HEK293 (cell line): ENCODE measurements around the gene SLC13A3.

Source experiments
- GLIS2 ChIP-seq: fragments of 450-650 bp; formaldehyde crosslinking; IDR thresholded peaks from 2 replicates; pipeline ENCODE4 v1.5.1; 2016; ENCODE audit warnings: missing biosample characterization, missing genetic modification characterization
- HOXD13 ChIP-seq: sonication (generic); formaldehyde crosslinking; IDR thresholded peaks from 2 replicates; pipeline ENCODE4 v1.8.0; 2022; ENCODE audit warnings: missing genetic modification reagents, borderline replicate concordance
- IKZF3 ChIP-seq: fragments of 450-650 bp; IDR thresholded peaks from 2 replicates; pipeline ENCODE4 v1.5.0; 2018; ENCODE audit warnings: missing biosample characterization, mild to moderate bottlenecking, missing genetic modification characterization, moderate library complexity
- KLF8 ChIP-seq: fragments of 450-650 bp; formaldehyde crosslinking; IDR thresholded peaks from 2 replicates; pipeline ENCODE4 v1.5.1; 2016; ENCODE audit warnings: missing biosample characterization, missing genetic modification characterization
- OVOL3 ChIP-seq: fragments of 450-650 bp; formaldehyde crosslinking; IDR thresholded peaks from 2 replicates; pipeline ENCODE4 v1.5.1; 2016; ENCODE audit warnings: missing biosample characterization, missing genetic modification characterization
- PATZ1 ChIP-seq: fragments of 450-650 bp; formaldehyde crosslinking; IDR thresholded peaks from 2 replicates; pipeline ENCODE4 v1.5.1; 2016; ENCODE audit warnings: missing biosample characterization, missing genetic modification characterization
- REPIN1 ChIP-seq: fragments of 450-650 bp; formaldehyde crosslinking; IDR thresholded peaks from 2 replicates; pipeline ENCODE4 v1.5.1; 2017; ENCODE audit warnings: missing biosample characterization, missing genetic modification characterization, low read depth
- SETDB1 ChIP-seq: IDR thresholded peaks from one replicate; pipeline ENCODE4 v1.6.1; 2017; ENCODE audit warnings: mild to moderate bottlenecking, low read length, moderate library complexity, mixed read lengths; ENCODE audit not compliant: insufficient read length
- SP2 ChIP-seq: fragments of 450-650 bp; formaldehyde crosslinking; IDR thresholded peaks from 2 replicates; pipeline ENCODE4 v1.5.1; 2016; ENCODE audit warnings: missing biosample characterization, missing genetic modification characterization
- ZBTB48 ChIP-seq: fragments of 450-650 bp; formaldehyde crosslinking; IDR thresholded peaks from 2 replicates; pipeline ENCODE4 v1.5.1; 2016; ENCODE audit warnings: missing biosample characterization, missing genetic modification characterization
- ZIC2 ChIP-seq: fragments of 450-650 bp; formaldehyde crosslinking; IDR thresholded peaks from 2 replicates; pipeline ENCODE4 v1.5.1; 2016; ENCODE audit warnings: missing biosample characterization, missing genetic modification characterization
- ZNF146 ChIP-seq: fragments of 450-650 bp; formaldehyde crosslinking; IDR thresholded peaks from 2 replicates; pipeline ENCODE4 v1.5.1; 2016; ENCODE audit warnings: missing biosample characterization, missing genetic modification characterization
- ZNF148 ChIP-seq: fragments of 450-650 bp; formaldehyde crosslinking; IDR thresholded peaks from 2 replicates; pipeline ENCODE4 v1.5.0; 2017; ENCODE audit warnings: missing biosample characterization, missing genetic modification characterization, borderline replicate concordance
- ZNF266 ChIP-seq: fragments of 450-650 bp; formaldehyde crosslinking; IDR thresholded peaks from 2 replicates; pipeline ENCODE4 v1.5.1; 2016; ENCODE audit warnings: missing biosample characterization, missing genetic modification characterization, low read depth
- ZNF274 ChIP-seq, 2 experiments: fragments of 200-500 bp in 1 of 2; fragments of 450-650 bp in 1 of 2; sonication (Bioruptor generic) in 1 of 2; formaldehyde crosslinking in 1 of 2; IDR thresholded peaks; 2 replicates each; pipeline versions ENCODE4 v1.5.1 to v1.6.1; 2014 to 2016; ENCODE audit warnings: borderline replicate concordance in 1 of 2, inconsistent platforms in 1 of 2, low read length in 1 of 2, missing biosample characterization in 1 of 2, missing genetic modification characterization in 1 of 2
- ZNF366 ChIP-seq: fragments of 450-650 bp; formaldehyde crosslinking; conservative IDR thresholded peaks from 2 replicates; pipeline ENCODE4 v1.5.1; 2016; ENCODE audit warnings: missing biosample characterization, missing genetic modification characterization
- ZNF37A ChIP-seq: fragments of 450-650 bp; IDR thresholded peaks from 2 replicates; pipeline ENCODE4 v1.5.1; 2018; ENCODE audit warnings: missing biosample characterization, missing genetic modification characterization
- ZNF398 ChIP-seq: fragments of 450-650 bp; formaldehyde crosslinking; IDR thresholded peaks from 2 replicates; pipeline ENCODE4 v1.5.1; 2017; ENCODE audit warnings: missing biosample characterization, missing genetic modification characterization
- ZNF560 ChIP-seq: fragments of 450-650 bp; formaldehyde crosslinking; IDR thresholded peaks from 2 replicates; pipeline ENCODE4 v1.5.1; 2017; ENCODE audit warnings: missing biosample characterization, missing genetic modification characterization, borderline replicate concordance
- ZNF561 ChIP-seq: fragments of 450-650 bp; IDR thresholded peaks from 2 replicates; pipeline ENCODE4 v1.5.1; 2018; ENCODE audit warnings: missing biosample characterization, missing genetic modification characterization, borderline replicate concordance
- ZNF596 ChIP-seq: fragments of 450-650 bp; IDR thresholded peaks from 2 replicates; pipeline ENCODE4 v1.5.0; 2018; ENCODE audit warnings: missing biosample characterization, mild to moderate bottlenecking, missing genetic modification characterization, moderate library complexity
- ZNF658 ChIP-seq: fragments of 450-650 bp; formaldehyde crosslinking; IDR thresholded peaks from 2 replicates; pipeline ENCODE4; 2016; ENCODE audit warnings: missing biosample characterization, missing genetic modification characterization
- ZNF660 ChIP-seq: fragments of 450-650 bp; IDR thresholded peaks from 2 replicates; pipeline ENCODE4 v1.5.1; 2018; ENCODE audit warnings: missing biosample characterization, mild to moderate bottlenecking, missing genetic modification characterization
- ZNF76 ChIP-seq: fragments of 450-650 bp; formaldehyde crosslinking; IDR thresholded peaks from 2 replicates; pipeline ENCODE4; 2016; ENCODE audit warnings: low read depth, missing biosample characterization, missing genetic modification characterization, borderline replicate concordance
- ZSCAN23 ChIP-seq: fragments of 450-650 bp; formaldehyde crosslinking; IDR thresholded peaks from 2 replicates; pipeline ENCODE4 v1.5.1; 2016; ENCODE audit warnings: missing biosample characterization, missing genetic modification characterization
- TF ChIP-seq, protein P1 (sequence below): IDR thresholded peaks from 2 replicates; pipeline ENCODE4 v1.6.1; 2011; ENCODE audit warnings: mild to moderate bottlenecking, low read depth, low read length, borderline replicate concordance
- TF ChIP-seq, protein P2 (sequence below): fragments of 450-650 bp; formaldehyde crosslinking; IDR thresholded peaks from 2 replicates; pipeline ENCODE4 v1.5.1; 2017; ENCODE audit warnings: missing biosample characterization, missing genetic modification characterization
- TF ChIP-seq, protein P3 (sequence below): fragments of 450-650 bp; formaldehyde crosslinking; IDR thresholded peaks from 2 replicates; pipeline ENCODE4 v1.5.1; 2016; ENCODE audit warnings: missing biosample characterization, missing genetic modification characterization, low read depth

The SLC13A3 gene

GRCh38 chr20:46568570-46569129 is 82.6 kb downstream of the SLC13A3 start (continued):
- TF ChIP-seq, protein P1, sequence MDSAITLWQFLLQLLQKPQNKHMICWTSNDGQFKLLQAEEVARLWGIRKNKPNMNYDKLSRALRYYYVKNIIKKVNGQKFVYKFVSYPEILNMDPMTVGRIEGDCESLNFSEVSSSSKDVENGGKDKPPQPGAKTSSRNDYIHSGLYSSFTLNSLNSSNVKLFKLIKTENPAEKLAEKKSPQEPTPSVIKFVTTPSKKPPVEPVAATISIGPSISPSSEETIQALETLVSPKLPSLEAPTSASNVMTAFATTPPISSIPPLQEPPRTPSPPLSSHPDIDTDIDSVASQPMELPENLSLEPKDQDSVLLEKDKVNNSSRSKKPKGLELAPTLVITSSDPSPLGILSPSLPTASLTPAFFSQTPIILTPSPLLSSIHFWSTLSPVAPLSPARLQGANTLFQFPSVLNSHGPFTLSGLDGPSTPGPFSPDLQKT = no peak
- TF ChIP-seq ZBTB48 (tag by site-specific recombination) (0 out of 2 replicates have a peak, but pooled peaks have one; percentile 54), ZNF366 (tag by site-specific recombination) (peak; percentile 64), SETDB1 (no peak), ZIC2 (tag by site-specific recombination) (peak; percentile 62), SP2 (tag by site-specific recombination) (no peak), ZNF37A (tag by site-specific recombination) (no peak), ZNF398 (tag by site-specific recombination) (no peak; the same call in 1 of the 2 replicates), ZNF148 (tag by site-specific recombination) (no peak), ZNF660 (tag by site-specific recombination) (no peak), KLF8 (tag by site-specific recombination) (no peak), ZNF76 (tag by site-specific recombination) (peak; percentile 63), REPIN1 (tag by site-specific recombination) (no peak), HOXD13 (CRISPR knock-in tag) (no peak), ZSCAN23 (tag by site-specific recombination) (no peak), ZNF596 (tag by site-specific recombination) (peak; percentile 74), ZNF274 (IDR thresholded peaks at IDR 0.05; ENCODE audit: low read length) (no peak), ZNF274 (tag by site-specific recombination; IDR thresholded peaks at IDR 0.05; ENCODE audit: borderline replicate concordance) (no peak), ZNF658 (tag by site-specific recombination) (no peak), ZNF266 (tag by site-specific recombination) (no peak), OVOL3 (tag by site-specific recombination) (no peak), ZNF561 (0 out of 2 replicates have a peak, but pooled peaks have one; percentile 35), PATZ1 (tag by site-specific recombination) (no peak), IKZF3 (tag by site-specific recombination) (peak; percentile 48; the same call in 1 of the 2 replicates), ZNF560 (tag by site-specific recombination) (no peak), ZNF146 (tag by site-specific recombination) (0 out of 2 replicates have a peak, but pooled peaks have one; percentile 9), GLIS2 (tag by site-specific recombination) (0 out of 2 replicates have a peak, but pooled peaks have one; percentile 31)
- TF ChIP-seq, protein P2, sequence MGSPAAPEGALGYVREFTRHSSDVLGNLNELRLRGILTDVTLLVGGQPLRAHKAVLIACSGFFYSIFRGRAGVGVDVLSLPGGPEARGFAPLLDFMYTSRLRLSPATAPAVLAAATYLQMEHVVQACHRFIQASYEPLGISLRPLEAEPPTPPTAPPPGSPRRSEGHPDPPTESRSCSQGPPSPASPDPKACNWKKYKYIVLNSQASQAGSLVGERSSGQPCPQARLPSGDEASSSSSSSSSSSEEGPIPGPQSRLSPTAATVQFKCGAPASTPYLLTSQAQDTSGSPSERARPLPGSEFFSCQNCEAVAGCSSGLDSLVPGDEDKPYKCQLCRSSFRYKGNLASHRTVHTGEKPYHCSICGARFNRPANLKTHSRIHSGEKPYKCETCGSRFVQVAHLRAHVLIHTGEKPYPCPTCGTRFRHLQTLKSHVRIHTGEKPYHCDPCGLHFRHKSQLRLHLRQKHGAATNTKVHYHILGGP = no peak
- TF ChIP-seq, protein P3, sequence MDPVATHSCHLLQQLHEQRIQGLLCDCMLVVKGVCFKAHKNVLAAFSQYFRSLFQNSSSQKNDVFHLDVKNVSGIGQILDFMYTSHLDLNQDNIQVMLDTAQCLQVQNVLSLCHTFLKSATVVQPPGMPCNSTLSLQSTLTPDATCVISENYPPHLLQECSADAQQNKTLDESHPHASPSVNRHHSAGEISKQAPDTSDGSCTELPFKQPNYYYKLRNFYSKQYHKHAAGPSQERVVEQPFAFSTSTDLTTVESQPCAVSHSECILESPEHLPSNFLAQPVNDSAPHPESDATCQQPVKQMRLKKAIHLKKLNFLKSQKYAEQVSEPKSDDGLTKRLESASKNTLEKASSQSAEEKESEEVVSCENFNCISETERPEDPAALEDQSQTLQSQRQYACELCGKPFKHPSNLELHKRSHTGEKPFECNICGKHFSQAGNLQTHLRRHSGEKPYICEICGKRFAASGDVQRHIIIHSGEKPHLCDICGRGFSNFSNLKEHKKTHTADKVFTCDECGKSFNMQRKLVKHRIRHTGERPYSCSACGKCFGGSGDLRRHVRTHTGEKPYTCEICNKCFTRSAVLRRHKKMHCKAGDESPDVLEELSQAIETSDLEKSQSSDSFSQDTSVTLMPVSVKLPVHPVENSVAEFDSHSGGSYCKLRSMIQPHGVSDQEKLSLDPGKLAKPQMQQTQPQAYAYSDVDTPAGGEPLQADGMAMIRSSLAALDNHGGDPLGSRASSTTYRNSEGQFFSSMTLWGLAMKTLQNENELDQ (tag by site-specific recombination) = no peak
